Endothelial cell of umbilical vein (primary cell): ENCODE measurements around the gene UQCRC1.

ENCODE experiments used
- CTCF ChIP-seq, 2 donors: IDR thresholded peaks; 1 replicate in 1 of 2; 2 replicates in 1 of 2; pipeline ENCODE4 v1.5.1; 2011; ENCODE audit warnings: low read length in 2 of 2, mild to moderate bottlenecking in 2 of 2, moderate library complexity in 2 of 2, control low read depth in 1 of 2, inconsistent platforms in 1 of 2, low read depth in 1 of 2; ENCODE audit not compliant: insufficient read depth in 1 of 2; ENCODE audit errors: extremely low read depth in 1 of 2
- EZH2 ChIP-seq: IDR thresholded peaks from 2 replicates; pipeline ENCODE4 v1.6.1; 2012; ENCODE audit warnings: borderline replicate concordance, low read depth, mild to moderate bottlenecking, moderate library complexity, low read length, inconsistent platforms; ENCODE audit not compliant: severe bottlenecking
- JUN ChIP-seq: IDR thresholded peaks from 2 replicates; pipeline ENCODE4 v1.6.1; 2011; ENCODE audit warnings: borderline replicate concordance, low read depth; ENCODE audit not compliant: insufficient read length, insufficient read depth
- POLR2A ChIP-seq: IDR thresholded peaks from 2 replicates; pipeline ENCODE4 v1.6.1; 2012; ENCODE audit warnings: low read depth, mild to moderate bottlenecking, control low read depth, low read length
- POLR2AphosphoS5 ChIP-seq: IDR thresholded peaks from 2 replicates; pipeline ENCODE4 v1.6.1; 2012; ENCODE audit warnings: low read depth, mild to moderate bottlenecking, control low read depth, low read length, moderate library complexity; ENCODE audit not compliant: insufficient read depth

DNA sequence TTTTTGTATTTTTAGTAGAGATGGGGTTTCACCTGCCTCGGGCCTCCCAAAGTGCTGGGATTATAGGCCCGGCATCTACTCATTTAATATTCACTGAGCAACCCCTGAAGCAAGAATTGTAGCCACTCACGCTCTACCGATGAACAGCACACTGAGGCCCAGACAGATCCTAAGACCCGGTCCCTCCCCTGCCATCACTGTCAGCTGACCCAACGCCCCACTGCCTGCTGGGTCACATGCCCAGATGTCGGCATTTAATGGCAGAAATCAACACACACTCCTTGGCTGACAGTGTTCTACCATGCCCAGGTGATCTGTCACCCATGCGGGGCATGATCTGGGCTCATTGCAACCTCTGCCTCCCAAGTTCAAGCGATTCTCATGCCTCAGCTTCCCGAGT is 15.3 kb upstream of the UQCRC1 start:
- TF ChIP-seq CTCF (IDR thresholded peaks at IDR 0.05; ENCODE audit: extremely low read depth in 1 of 2, insufficient read depth in 1 of 2, low read depth in 1 of 2, low read length in 2 of 2) = no peak
- no peak for TF ChIP-seq POLR2AphosphoS5
- no peak for TF ChIP-seq POLR2A
- no peak for TF ChIP-seq JUN
- no peak for TF ChIP-seq EZH2
